Measurements from ENCODE around the gene CAMK2B.

The CAMK2B gene

DNA sequence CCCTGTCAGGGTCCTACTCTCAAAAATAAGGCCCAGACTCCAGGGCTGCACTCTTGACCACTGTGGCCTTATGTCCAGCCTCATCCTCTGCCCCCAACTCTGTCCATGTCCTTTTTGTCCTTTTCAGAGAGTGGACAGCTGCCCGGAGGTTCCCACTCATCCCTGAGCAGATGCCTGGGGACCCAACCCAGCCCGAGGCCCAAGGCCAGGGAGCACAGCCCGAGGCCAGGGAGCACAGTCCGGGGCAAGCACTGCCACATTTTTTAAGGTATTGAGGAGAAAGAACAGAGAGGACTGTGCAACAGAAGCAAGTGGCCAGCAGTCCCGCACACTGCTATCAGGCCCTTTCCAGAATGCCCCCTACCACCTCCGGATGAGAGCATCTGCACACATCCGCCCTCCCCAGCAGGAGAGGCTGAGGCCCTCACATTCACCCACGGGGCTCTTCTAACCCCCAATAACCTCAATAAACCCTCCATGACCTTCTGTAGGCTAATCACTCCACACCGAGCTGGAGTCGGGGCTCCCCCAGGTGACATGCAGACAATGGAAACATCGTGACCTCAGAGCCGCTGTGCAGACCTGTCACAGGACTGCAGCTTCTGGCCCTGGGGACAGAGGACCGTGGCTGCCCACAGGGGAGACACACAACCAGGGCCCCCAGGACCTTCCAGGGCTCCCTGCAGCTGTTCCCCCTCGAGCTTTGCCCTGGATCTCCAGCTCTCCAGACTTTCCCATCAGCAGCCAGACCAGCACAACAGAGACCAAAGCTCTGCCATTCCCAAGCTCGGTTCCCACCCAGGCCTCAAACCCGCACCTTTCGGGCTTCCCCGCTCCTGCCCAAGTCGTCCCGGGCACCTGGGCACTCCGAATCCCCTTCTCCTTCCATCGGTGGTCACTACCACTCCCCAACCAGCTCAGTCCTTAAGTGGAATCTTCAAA, 51.4 kb downstream of the CAMK2B start:
- H3K4me3 ChIP-seq (ENCODE audit: low read length), result no peak overlapping the region
- no peak for DNase-seq (ENCODE audit: low read depth)
- TF ChIP-seq, protein P1, sequence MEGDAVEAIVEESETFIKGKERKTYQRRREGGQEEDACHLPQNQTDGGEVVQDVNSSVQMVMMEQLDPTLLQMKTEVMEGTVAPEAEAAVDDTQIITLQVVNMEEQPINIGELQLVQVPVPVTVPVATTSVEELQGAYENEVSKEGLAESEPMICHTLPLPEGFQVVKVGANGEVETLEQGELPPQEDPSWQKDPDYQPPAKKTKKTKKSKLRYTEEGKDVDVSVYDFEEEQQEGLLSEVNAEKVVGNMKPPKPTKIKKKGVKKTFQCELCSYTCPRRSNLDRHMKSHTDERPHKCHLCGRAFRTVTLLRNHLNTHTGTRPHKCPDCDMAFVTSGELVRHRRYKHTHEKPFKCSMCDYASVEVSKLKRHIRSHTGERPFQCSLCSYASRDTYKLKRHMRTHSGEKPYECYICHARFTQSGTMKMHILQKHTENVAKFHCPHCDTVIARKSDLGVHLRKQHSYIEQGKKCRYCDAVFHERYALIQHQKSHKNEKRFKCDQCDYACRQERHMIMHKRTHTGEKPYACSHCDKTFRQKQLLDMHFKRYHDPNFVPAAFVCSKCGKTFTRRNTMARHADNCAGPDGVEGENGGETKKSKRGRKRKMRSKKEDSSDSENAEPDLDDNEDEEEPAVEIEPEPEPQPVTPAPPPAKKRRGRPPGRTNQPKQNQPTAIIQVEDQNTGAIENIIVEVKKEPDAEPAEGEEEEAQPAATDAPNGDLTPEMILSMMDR (conservative IDR thresholded peaks at IDR 0.05; ENCODE audit: low read length), result no peak

DNA sequence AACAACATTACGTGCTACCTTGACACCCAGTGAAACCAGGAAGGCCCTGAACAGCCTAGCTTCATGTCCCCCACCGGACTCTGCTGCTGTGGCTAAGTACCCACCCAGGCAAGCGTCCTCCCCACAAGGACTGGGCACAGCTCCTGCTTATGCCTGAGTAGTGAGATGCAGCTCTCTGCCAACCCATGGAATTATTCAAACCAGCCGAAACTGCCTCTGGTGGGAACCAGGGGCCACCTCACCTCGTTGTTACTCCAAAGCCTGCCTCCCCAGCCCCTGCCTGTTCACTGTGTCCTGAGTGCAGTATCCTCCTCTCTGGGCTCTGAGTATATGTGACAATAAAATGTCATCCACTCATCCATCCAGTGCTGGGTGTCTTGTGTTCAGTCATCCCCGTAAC, 52.4 kb downstream of the CAMK2B start:
- no peak for DNase-seq (ENCODE audit: low read depth)
- TF ChIP-seq, protein P1 (conservative IDR thresholded peaks at IDR 0.05; ENCODE audit: low read length), result no peak
- no peak overlapping the region for H3K4me3 ChIP-seq (ENCODE audit: low read length)

DNA sequence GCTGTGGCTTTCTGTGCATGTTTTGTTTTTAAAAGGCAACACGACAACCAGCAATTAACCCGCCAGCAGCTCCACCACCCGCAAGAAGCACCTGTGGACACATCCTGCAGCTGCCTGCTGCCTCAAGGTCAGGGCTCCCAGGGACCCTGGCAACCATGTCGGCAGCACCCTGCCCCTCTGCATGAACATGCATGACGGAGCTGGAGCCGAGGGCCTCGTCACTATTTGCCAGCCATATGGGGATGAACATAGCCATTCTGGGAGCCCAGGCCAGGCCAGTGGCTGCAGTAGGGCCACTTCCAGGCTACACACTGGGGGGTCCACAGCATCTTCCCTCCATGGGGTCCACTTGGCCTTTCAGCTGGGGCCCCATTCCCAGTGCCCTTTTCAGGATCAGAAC, 52.9 kb downstream of the CAMK2B start:
- TF ChIP-seq, protein P1 (conservative IDR thresholded peaks at IDR 0.05; ENCODE audit: low read length), result no peak
- no peak for DNase-seq (ENCODE audit: low read depth)
- H3K4me3 ChIP-seq (ENCODE audit: low read length), result no peak overlapping the region

DNA sequence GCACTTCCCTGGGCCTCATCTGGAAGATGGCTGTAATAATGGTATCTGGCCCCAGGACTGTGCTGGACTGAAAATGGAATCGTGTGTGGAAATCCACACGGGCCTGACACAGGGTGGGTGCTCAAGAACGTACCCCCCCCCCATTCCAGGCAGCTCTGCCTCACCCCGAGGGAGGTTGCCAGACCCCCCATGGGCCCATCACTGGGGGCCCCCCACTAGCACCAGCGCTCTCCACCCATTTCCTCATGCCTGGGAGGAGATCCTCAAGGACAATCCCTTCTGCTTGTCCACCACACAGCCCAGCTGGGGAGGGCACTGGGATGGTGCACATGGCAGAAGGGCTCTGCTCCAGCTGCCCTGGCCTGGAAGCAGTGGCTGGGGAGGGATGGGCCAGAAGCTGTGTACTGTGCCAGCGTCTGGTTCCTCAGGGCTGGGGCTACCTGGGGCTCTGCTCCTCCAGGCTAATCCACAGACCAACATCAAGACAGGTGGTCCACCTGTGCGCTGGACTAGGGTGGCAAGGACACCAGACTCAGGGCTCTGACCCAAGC, 55.4 kb downstream of the CAMK2B start:
- H3K4me3 ChIP-seq (ENCODE audit: low read length), result no peak overlapping the region
- TF ChIP-seq, protein P1 (conservative IDR thresholded peaks at IDR 0.05; ENCODE audit: low read length), result no peak
- DNase-seq (ENCODE audit: low read depth), result no peak

DNA sequence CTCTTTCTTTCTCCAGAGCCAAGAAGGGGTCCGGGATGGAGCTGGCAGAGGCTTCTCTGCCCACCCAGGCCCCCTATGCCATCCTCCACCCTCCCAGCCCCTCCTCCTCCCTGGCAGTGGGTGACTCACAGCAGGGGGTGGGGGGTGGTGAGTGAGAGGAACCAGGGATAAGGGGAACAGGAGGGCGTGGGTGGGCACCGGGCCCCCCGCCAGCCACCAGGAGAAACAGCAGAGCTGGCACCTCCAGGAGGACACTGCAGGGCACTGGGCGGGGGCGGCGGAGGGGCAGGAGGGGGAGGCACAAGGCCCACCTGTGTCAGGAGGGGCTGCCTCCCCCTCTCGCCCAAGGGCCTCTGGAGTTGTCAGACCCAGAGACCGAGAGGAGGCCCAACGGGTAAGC, 56.0 kb downstream of the CAMK2B start:
- TF ChIP-seq, protein P1 (conservative IDR thresholded peaks at IDR 0.05; ENCODE audit: low read length), result no peak
- H3K4me3 ChIP-seq (ENCODE audit: low read length), result no peak overlapping the region
- no peak for DNase-seq (ENCODE audit: low read depth)

DNA sequence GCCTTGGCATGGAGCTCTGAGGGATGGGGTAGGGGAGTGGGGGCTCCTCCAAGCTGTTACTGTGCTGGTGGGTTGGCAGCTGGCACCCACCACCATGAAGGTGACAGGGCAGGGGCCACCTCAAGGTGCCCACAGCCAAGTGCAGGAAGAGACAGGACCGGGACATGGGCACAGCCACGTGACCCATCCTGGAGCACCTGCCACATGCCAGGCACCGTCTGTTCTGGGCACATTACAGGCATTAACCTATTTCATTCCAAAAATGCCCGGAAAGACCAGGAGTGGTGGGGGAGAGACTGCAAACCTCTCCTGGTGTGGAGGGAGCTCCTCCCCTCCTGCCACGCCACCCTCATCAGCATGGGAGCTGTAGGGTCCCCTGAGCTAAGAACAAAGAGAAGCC, 56.7 kb downstream of the CAMK2B start:
- DNase-seq (ENCODE audit: low read depth), result no peak
- H3K4me3 ChIP-seq (ENCODE audit: low read length), result no peak overlapping the region
- TF ChIP-seq, protein P1 (conservative IDR thresholded peaks at IDR 0.05; ENCODE audit: low read length), result no peak
